PFSK-1 (cell line): ENCODE results near the gene SCAF1.

Source experiments
- POLR2AphosphoS5 ChIP-seq: IDR thresholded peaks from 2 replicates; pipeline ENCODE4 v1.6.1; 2012; ENCODE audit warnings: low read depth, mild to moderate bottlenecking, control low read depth, low read length, moderate library complexity
- TAF1 ChIP-seq: IDR thresholded peaks from 2 replicates; pipeline ENCODE4 v1.6.1; 2012; ENCODE audit warnings: low read length, control low read depth, borderline replicate concordance; ENCODE audit not compliant: insufficient read depth

GRCh38 chr19:49669516-49669915, 27.5 kb downstream of the SCAF1 start:
- no peak for TF ChIP-seq TAF1
- no peak for TF ChIP-seq POLR2AphosphoS5
